Activated B cell treated with CpG ODN at 0.5 μM for 24 hours (primary cell): ENCODE measurements around the gene NIFK. TPM values are rescaled to one million over a fixed set of nuclear protein-coding genes. Genes with fewer than 3 reads are reported as not detected.
A peak's percentile ranks its signal among the peaks of the same experiment; 100 is the strongest.
"Not testable (repeated sequence)": the region's sequence is repeated elsewhere in the genome, so short reads cannot be mapped to it uniquely, and the experiment has no call there.

Source experiments
- ATAC-seq: fragments of 200-7000 bp; cut with Tn5 transposase; one replicate; pipeline ENCODE4 v1.10.0; 2021; ENCODE audit warnings: low read depth, mild to moderate bottlenecking, moderate library complexity
- CTCF ChIA-PET: fragments of 350-600 bp; sonication (Branson Sonifier 250); formaldehyde crosslinking; loops from one replicate; lab custom pipeline; 2021; ENCODE audit warnings: antibody characterized with exemption; lab: Charles Lee
- POLR2A ChIA-PET: fragments of 350-600 bp; sonication (Branson Sonifier 250); formaldehyde crosslinking; loops from one replicate; lab custom pipeline; 2021; ENCODE audit warnings: antibody characterized with exemption; lab: Charles Lee
- DNase-seq: peaks from one replicate; pipeline ENCODE4 v3.0.0; 2022
- H3K27ac Mint-ChIP-seq: one replicate; pipeline ENCODE4 v1.8.0; 2020; ENCODE audit warnings: mixed read lengths
- H3K27me3 Mint-ChIP-seq: one replicate; pipeline ENCODE4 v1.8.0; 2021; ENCODE audit warnings: mixed read lengths
- H3K36me3 Mint-ChIP-seq: one replicate; pipeline ENCODE4 v1.8.0; 2021; ENCODE audit warnings: low read depth, mixed read lengths
- H3K4me1 Mint-ChIP-seq: one replicate; pipeline ENCODE4 v1.8.0; 2021; ENCODE audit warnings: mixed read lengths
- H3K4me3 Mint-ChIP-seq: one replicate; pipeline ENCODE4 v1.8.0; 2020; ENCODE audit warnings: mild to moderate bottlenecking, mixed read lengths
- H3K9me3 Mint-ChIP-seq: one replicate; pipeline ENCODE4 v1.8.0; 2020; ENCODE audit warnings: mixed read lengths
- intact Hi-C: fragments of 100-400 bp; cut with micrococcal nuclease; formaldehyde crosslinking; loops from one replicate; pipeline ENCODE4 v1.15.1; 2024
- total RNA-seq: library from RNA; stranded (reverse); gene quantifications from 2 replicates; pipeline ENCODE4 v1.2.3, GENCODE V29; 2022
- TF ChIP-seq, protein P1 (sequence below): fragments of 200-600 bp; IDR thresholded peaks from one replicate; pipeline ENCODE4 v1.8.0; 2022; ENCODE audit warnings: antibody characterized with exemption, mild to moderate bottlenecking

Gene NIFK
- total RNA-seq, 1 donor from 2014 or later = 86.4 TPM

GRCh38 chr2:121705390-121705789, 31.3 kb downstream of the NIFK start:
- POLR2A ChIA-PET = no interaction called here
- no peak for DNase-seq
- CTCF ChIA-PET = no interaction called here

DNA sequence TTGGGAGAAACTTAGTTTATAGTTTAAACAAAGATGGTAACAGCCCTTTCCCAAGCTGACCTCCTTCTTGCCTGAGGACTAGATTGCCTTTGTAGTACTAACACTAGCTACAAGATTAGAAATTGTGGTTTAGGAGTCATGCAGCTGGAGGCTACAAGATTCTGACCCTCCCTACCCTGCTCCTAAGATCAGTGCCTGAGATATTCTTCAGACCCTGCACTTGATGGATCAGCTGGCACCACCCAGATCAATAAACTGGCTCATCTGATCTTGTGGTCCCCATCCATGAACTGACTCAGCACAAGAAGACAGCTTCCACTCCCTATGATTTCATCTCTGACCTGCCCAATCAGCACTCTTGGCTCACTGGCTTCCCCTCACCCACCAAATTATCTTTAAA, 34.9 kb downstream of the NIFK start:
- H3K27me3 Mint-ChIP-seq, H3K36me3 Mint-ChIP-seq, DNase-seq, H3K4me3 Mint-ChIP-seq, CTCF ChIA-PET, H3K9me3 Mint-ChIP-seq, ATAC-seq, intact Hi-C loops, H3K27ac Mint-ChIP-seq, POLR2A ChIA-PET: not testable (repeated sequence)
- peaks cover 12% of the 10 kb centered on the region for H3K4me1 Mint-ChIP-seq

More at GRCh38 chr2:121705390-121705789, 31.3 kb downstream of the NIFK start:
- Mint-ChIP-seq H3K36me3 (no peaks in the 10 kb centered on the region), H3K4me3 (no peak overlapping the region), H3K9me3 (no peaks in the 10 kb centered on the region), H3K27ac (no peak overlapping the region), H3K4me1 (no peaks in the 10 kb centered on the region), H3K27me3 (peaks cover 4% of the 10 kb centered on the region)
- intact Hi-C loops = no loop called here
- no peak for ATAC-seq
- TF ChIP-seq, protein P1, sequence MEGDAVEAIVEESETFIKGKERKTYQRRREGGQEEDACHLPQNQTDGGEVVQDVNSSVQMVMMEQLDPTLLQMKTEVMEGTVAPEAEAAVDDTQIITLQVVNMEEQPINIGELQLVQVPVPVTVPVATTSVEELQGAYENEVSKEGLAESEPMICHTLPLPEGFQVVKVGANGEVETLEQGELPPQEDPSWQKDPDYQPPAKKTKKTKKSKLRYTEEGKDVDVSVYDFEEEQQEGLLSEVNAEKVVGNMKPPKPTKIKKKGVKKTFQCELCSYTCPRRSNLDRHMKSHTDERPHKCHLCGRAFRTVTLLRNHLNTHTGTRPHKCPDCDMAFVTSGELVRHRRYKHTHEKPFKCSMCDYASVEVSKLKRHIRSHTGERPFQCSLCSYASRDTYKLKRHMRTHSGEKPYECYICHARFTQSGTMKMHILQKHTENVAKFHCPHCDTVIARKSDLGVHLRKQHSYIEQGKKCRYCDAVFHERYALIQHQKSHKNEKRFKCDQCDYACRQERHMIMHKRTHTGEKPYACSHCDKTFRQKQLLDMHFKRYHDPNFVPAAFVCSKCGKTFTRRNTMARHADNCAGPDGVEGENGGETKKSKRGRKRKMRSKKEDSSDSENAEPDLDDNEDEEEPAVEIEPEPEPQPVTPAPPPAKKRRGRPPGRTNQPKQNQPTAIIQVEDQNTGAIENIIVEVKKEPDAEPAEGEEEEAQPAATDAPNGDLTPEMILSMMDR = no peak

- Mint-ChIP-seq H3K27ac (no peak overlapping the region), H3K36me3 (no peaks in the 10 kb centered on the region), H3K4me1 (peaks cover 12% of the 10 kb centered on the region), H3K9me3 (no peaks in the 10 kb centered on the region), H3K4me3 (peak overlapping the region; percentile 57), H3K27me3 (no peaks in the 10 kb centered on the region)
- intact Hi-C loops = loop anchor here (2.0 kb wide), 1 partner anchor 49 kb away; no protein-coding TSS in a partner anchor
- TF ChIP-seq, protein P1 = no peak
- POLR2A ChIA-PET = interaction anchor here (1.5 to 2.5 kb wide), 3 partner anchors 50 to 169 kb away, joined by 11 to 16 read pairs (median 15); partner anchors contain the start of genes CLASP1 and RNU4ATAC
- DNase-seq (peak; percentile 18), ATAC-seq (peak; percentile 99)
- CTCF ChIA-PET = no interaction called here
These were observed 37.0 kb downstream of the NIFK start for GRCh38 chr2:121699421-121700333.

GRCh38 chr2:121698318-121698930, 38.3 kb downstream of the NIFK start:
- intact Hi-C loops = loop anchor here (2.0 kb wide), 1 partner anchor 48 kb away; no protein-coding TSS in a partner anchor
- CTCF ChIA-PET = no interaction called here
- DNase-seq = no peak
- Mint-ChIP-seq H3K9me3 (no peaks in the 10 kb centered on the region), H3K36me3 (no peaks in the 10 kb centered on the region), H3K4me1 (peaks cover 12% of the 10 kb centered on the region), H3K27ac (no peak overlapping the region), H3K4me3 (no peak overlapping the region), H3K27me3 (no peaks in the 10 kb centered on the region)
- TF ChIP-seq, protein P1 = no peak
- POLR2A ChIA-PET = interaction anchor here (1.5 to 2.5 kb wide), 2 partner anchors 48 to 168 kb away, joined by 15 to 16 read pairs; partner anchors contain the start of genes CLASP1 and RNU4ATAC
- ATAC-seq = no peak

DNA sequence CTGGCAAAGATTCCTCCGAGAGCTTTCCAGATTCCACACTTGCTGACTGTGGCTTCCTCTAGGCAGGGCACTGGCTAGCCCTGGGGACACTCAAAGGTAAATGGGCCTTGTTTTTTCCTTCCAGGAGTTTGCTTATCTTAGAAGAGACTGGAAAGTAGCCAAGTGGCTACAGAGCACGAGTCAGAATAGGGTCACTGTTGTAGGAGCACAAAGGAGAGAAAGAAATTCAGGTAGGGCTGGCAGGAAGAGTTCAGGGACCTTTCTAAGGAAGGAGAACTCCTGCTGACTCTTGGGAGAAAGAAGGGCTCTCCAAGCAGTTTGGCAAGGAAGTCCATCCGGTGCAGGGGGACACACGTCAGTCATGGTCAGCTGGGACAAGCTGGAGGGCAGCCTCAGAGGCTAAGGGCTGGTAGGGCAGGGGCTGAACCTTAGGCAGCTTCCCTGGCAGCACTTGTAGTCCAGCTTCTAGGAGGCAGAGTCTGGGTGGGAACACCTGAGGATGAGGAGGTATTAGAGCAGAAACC, 39.5 kb downstream of the NIFK start:
- TF ChIP-seq, protein P1 = no peak
- H3K27me3 Mint-ChIP-seq = no peaks in the 10 kb centered on the region
- no peaks in the 10 kb centered on the region for H3K9me3 Mint-ChIP-seq
- H3K4me1 Mint-ChIP-seq = peaks cover 12% of the 10 kb centered on the region
- H3K36me3 Mint-ChIP-seq = no peaks in the 10 kb centered on the region
- no peak overlapping the region for H3K4me3 Mint-ChIP-seq
- ChIA-PET CTCF (no interaction called here), POLR2A (no interaction called here)
- intact Hi-C loops = no loop called here
- no peak overlapping the region for H3K27ac Mint-ChIP-seq
- ATAC-seq (no peak), DNase-seq (no peak)
